Activated gamma-delta T cell treated with Interleukin-2 at 50 U/mL for 16 hours (primary cell): ENCODE results near the gene BUB1.
"Not testable (repeated sequence)": the region's sequence is repeated elsewhere in the genome, so short reads cannot be mapped to it uniquely, and the experiment has no call there.

Source experiments
- DNase-seq: peaks from one replicate; pipeline ENCODE4 v3.0.0-alpha.2; 2020

Gene BUB1

GRCh38 chr2:110690083-110690965, 12.5 kb upstream of the BUB1 start:
- DNase-seq: no peak

GRCh38 chr2:110688594-110689091, 10.8 kb upstream of the BUB1 start:
- DNase-seq: no peak

GRCh38 chr2:110687775-110688484, 10.1 kb upstream of the BUB1 start:
- not testable (repeated sequence) for DNase-seq

- DNase-seq: no peak
Observed at GRCh38 chr2:110682872-110683271, 5.0 kb upstream of the BUB1 start.

- no peak for DNase-seq
Observed at GRCh38 chr2:110682267-110682666, 4.4 kb upstream of the BUB1 start.

GRCh38 chr2:110680709-110681108, 2.8 kb upstream of the BUB1 start:
- no peak for DNase-seq

- no peak for DNase-seq
Observed at GRCh38 chr2:110679865-110680264, 2.0 kb upstream of the BUB1 start.

- no peak for DNase-seq
Observed at GRCh38 chr2:110679337-110679707, 1.5 kb upstream of the BUB1 start.

GRCh38 chr2:110678457-110679336, 834 bp upstream of the BUB1 start:
- DNase-seq: no peak

- DNase-seq: no peak
Observed at GRCh38 chr2:110677080-110677479, 783 bp downstream of the BUB1 start.

GRCh38 chr2:110675679-110676078, 2.2 kb downstream of the BUB1 start:
- DNase-seq: no peak

- peak; percentile 40 for DNase-seq
Observed at GRCh38 chr2:110674620-110675555, 3.0 kb downstream of the BUB1 start.

- no peak for DNase-seq
Observed at GRCh38 chr2:110673201-110673600, 4.7 kb downstream of the BUB1 start.

- no peak for DNase-seq
Observed at GRCh38 chr2:110670826-110671225, 7.0 kb downstream of the BUB1 start.

GRCh38 chr2:110669079-110669478, 8.8 kb downstream of the BUB1 start:
- DNase-seq: no peak

GRCh38 chr2:110667071-110667470, 10.8 kb downstream of the BUB1 start:
- DNase-seq: no peak

GRCh38 chr2:110664135-110664534, 13.7 kb downstream of the BUB1 start:
- no peak for DNase-seq

GRCh38 chr2:110662560-110662959, 15.3 kb downstream of the BUB1 start:
- no peak for DNase-seq

GRCh38 chr2:110660558-110660957, 17.3 kb downstream of the BUB1 start:
- DNase-seq: no peak

- DNase-seq: no peak
Observed at GRCh38 chr2:110659248-110659647, 18.6 kb downstream of the BUB1 start.

GRCh38 chr2:110657724-110658305, 20.0 kb downstream of the BUB1 start:
- no peak for DNase-seq

- DNase-seq: no peak
Observed at GRCh38 chr2:110655701-110656100, 22.2 kb downstream of the BUB1 start.
